Right lobe of liver (tissue), 6 donors: ENCODE measurements around the gene ARID3B. TPM values are rescaled to one million over a fixed set of nuclear protein-coding genes. Genes with fewer than 3 reads are reported as not detected.
A peak's percentile ranks its signal among the peaks of the same experiment; 100 is the strongest.

Source experiments
- ATAC-seq, 4 donors: fragments of 200-7000 bp; cut with Tn5 transposase; one replicate each; pipeline ENCODE4 v1.9.1; 2020; ENCODE audit warnings: mild to moderate bottlenecking in 4 of 4, moderate library complexity in 4 of 4
- DNase-seq, 3 donors: peaks; one replicate each; pipeline ENCODE4 v3.0.0-alpha.2; 2020
- H3K27ac ChIP-seq, 3 donors: fragments of 200-600 bp; one replicate each; pipeline ENCODE4 v1.8.0; 2022
- H3K27me3 ChIP-seq, 2 donors: fragments of 200-600 bp; one replicate each; pipeline ENCODE4 v1.8.0; 2022
- H3K36me3 ChIP-seq, 4 donors: fragments of 200-600 bp; sonication (generic) in 1 of 4; one replicate each; pipeline versions ENCODE4 v1.5.1 to v1.8.0; 2017 to 2022; ENCODE audit warnings: control low read depth in 1 of 4
- H3K4me1 ChIP-seq, 4 donors: fragments of 200-600 bp; sonication (generic) in 1 of 4; one replicate each; pipeline versions ENCODE4 v1.5.1 to v1.8.0; 2017 to 2022; ENCODE audit warnings: control low read depth in 1 of 4
- H3K4me3 ChIP-seq, 3 donors: fragments of 200-600 bp; one replicate each; pipeline ENCODE4 v1.8.0; 2022
- H3K9me3 ChIP-seq, 4 donors: fragments of 200-600 bp; sonication (generic) in 1 of 4; one replicate each; pipeline versions ENCODE4 v1.5.1 to v1.8.0; 2017 to 2022; ENCODE audit warnings: control low read depth in 1 of 4
- POLR2A ChIP-seq: fragments of 450-650 bp; IDR thresholded peaks from one replicate; pipeline ENCODE4 v1.6.1; 2017; ENCODE audit warnings: antibody characterized with exemption, mild to moderate bottlenecking
- WGBS: methylation state at CpG from one replicate; pipeline ENCODE4 v1.1.6; 2018; ENCODE audit warnings: low coverage, low lambda C conversion rate; ENCODE audit not compliant: insufficient coverage; ENCODE audit errors: missing lambda C conversion rate; 5-methylcytosine and 5-hydroxymethylcytosine counted together
- intact Hi-C, 2 donors: fragments of 100-400 bp; cut with DNase I; formaldehyde crosslinking; loops; one replicate each; pipeline versions ENCODE4 v1.11.2 to v1.14.1; 2022
- total RNA-seq, 6 experiments: library from RNA; depleted of rRNA in 2 of 6; stranded (reverse); fragments of >200 nt in 2 of 6; fragmentation: NEBNext Ultra II Directional in 3 of 6; extraction: Animal tissue kit (Norgen Biotek cat#: 25700) in 3 of 6; gene quantifications; one replicate each; pipeline versions ENCODE4 v1.1.0 to v1.2.4, GENCODE V29; 2016 to 2023
- TF ChIP-seq, protein P1 (sequence below), 4 donors: fragments of 200-600 bp in 3 of 4; fragments of 450-650 bp in 1 of 4; IDR thresholded peaks; one replicate each; pipeline versions ENCODE4 v1.5.1 to v1.8.0; 2016 to 2022; ENCODE audit warnings: antibody characterized with exemption in 4 of 4, mild to moderate bottlenecking in 2 of 4
- donor health status: DM: no; HTN: yes; CAD: no.
- donor health status: DM: no; HTN: no; CAD: no.
- donor health status: DM: no; HTN: no; CAD: no.
- donor health status: DM: no; HTN: yes; CAD: no.
- donor health status: DM: no; HTN: yes; CAD: no.

Gene ARID3B
- total RNA-seq, 6 experiments from 2014 or later, result 1.5 to 3.2 (median 2.3) TPM

DNA sequence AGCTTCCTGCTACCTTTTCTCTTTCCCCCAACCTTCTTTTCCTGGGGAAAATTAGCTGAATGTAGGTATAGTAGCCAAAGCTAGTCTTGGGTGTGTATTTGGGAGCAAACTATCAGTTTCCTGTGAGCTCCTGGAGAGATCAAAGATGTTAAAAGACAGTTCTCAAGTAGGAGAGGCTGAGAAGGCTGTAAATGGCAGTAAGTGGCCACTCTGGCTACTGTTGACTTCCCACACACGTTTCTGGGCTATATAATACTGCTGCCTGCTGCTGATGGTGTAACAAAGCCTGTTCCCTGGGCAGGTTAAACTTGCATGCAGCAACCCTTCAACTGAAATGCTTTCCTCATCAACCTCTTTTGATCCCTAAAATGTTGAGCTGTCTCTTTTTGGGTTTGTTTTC, 27.6 kb downstream of the ARID3B start:
- WGBS, result 29% methylated on average over 1 of the region's 1 CpG
- Histone ChIP-seq H3K9me3 (no peaks in the 10 kb centered on the region), H3K4me1 (no peaks in the 10 kb centered on the region), H3K36me3 (peaks cover 0 to 8% (median 0%) of the 10 kb centered on the region in 4 donors), H3K4me3 (no peak overlapping the region), H3K27ac (no peak overlapping the region), H3K27me3 (no peaks in the 10 kb centered on the region)
- intact Hi-C loops, result no loop called here
- ATAC-seq (no peak), DNase-seq (no peak)
- TF ChIP-seq, protein P1, sequence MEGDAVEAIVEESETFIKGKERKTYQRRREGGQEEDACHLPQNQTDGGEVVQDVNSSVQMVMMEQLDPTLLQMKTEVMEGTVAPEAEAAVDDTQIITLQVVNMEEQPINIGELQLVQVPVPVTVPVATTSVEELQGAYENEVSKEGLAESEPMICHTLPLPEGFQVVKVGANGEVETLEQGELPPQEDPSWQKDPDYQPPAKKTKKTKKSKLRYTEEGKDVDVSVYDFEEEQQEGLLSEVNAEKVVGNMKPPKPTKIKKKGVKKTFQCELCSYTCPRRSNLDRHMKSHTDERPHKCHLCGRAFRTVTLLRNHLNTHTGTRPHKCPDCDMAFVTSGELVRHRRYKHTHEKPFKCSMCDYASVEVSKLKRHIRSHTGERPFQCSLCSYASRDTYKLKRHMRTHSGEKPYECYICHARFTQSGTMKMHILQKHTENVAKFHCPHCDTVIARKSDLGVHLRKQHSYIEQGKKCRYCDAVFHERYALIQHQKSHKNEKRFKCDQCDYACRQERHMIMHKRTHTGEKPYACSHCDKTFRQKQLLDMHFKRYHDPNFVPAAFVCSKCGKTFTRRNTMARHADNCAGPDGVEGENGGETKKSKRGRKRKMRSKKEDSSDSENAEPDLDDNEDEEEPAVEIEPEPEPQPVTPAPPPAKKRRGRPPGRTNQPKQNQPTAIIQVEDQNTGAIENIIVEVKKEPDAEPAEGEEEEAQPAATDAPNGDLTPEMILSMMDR (IDR thresholded peaks at IDR 0.05), result no peak
- no peak for TF ChIP-seq POLR2A

DNA sequence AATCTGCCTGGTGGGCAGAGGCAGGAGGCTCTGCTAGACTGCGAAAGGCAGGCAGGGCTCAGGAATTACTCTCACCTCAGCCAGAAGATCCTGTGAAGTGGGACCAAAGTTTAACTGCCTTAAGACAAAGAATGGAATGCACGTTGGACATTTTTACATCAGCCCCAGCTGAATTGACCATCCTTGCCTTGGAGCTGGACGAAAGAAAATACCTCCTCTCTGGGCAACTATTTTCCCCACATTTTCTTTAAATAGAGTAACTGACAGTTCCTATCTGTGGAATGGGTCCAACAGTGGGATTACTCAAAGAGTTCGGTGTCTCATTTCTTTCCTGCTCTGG, 28.7 kb downstream of the ARID3B start:
- peaks cover 0 to 9% (median 0%) of the 10 kb centered on the region in 4 donors for H3K36me3 ChIP-seq
- no peaks in the 10 kb centered on the region for H3K4me1 ChIP-seq
- no peak for ATAC-seq
- H3K4me3 ChIP-seq, result no peak overlapping the region
- no peaks in the 10 kb centered on the region for H3K9me3 ChIP-seq
- H3K27ac ChIP-seq, result no peak overlapping the region
- WGBS, result 88% methylated on average over 3 of the region's 4 CpGs
- no peak for DNase-seq
- intact Hi-C loops, result no loop called here
- no peaks in the 10 kb centered on the region for H3K27me3 ChIP-seq
- TF ChIP-seq, protein P1 (IDR thresholded peaks at IDR 0.05), result no peak
- no peak for TF ChIP-seq POLR2A

DNA sequence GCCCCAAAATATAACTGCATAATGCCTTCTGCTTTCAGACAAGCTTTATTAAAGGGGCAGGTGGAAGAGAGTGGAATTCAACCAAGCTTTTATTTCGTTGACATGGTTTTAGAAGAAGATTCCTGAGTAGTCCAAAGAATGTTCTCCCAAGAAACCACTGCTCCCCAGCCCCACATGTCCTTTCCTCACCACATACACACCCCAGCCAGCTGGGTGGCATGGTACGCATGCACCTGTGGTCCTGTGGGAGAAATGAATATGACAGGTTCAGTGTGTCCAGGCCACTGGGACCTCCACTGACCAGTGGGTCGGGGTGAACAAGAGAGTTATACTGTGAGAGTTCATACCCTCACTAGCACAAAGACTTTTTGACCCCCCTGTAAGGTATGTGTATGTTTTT, 30.2 kb downstream of the ARID3B start:
- Histone ChIP-seq H3K9me3 (no peaks in the 10 kb centered on the region), H3K4me1 (no peaks in the 10 kb centered on the region), H3K27ac (no peak overlapping the region), H3K4me3 (no peak overlapping the region), H3K27me3 (no peaks in the 10 kb centered on the region), H3K36me3 (peaks cover 0 to 9% (median 0%) of the 10 kb centered on the region in 4 donors)
- 100% methylated on average over 2 of the region's 3 CpGs for WGBS
- intact Hi-C loops, result no loop called here
- ATAC-seq (no peak), DNase-seq (no peak)
- TF ChIP-seq, protein P1 (IDR thresholded peaks at IDR 0.05), result no peak
- TF ChIP-seq POLR2A, result no peak

- H3K27me3 ChIP-seq, result no peaks in the 10 kb centered on the region
- no peaks in the 10 kb centered on the region for H3K4me1 ChIP-seq
- no peak for TF ChIP-seq POLR2A
- TF ChIP-seq, protein P1 (IDR thresholded peaks at IDR 0.05), result no peak
- H3K4me3 ChIP-seq, result no peak overlapping the region
- peak in 1 of 4 donors; percentile 27 for ATAC-seq
- no peak for DNase-seq
- intact Hi-C loops, result no loop called here
- H3K27ac ChIP-seq, result no peak overlapping the region
- WGBS, result 94% methylated on average over 4 of the region's 4 CpGs
- no peaks in the 10 kb centered on the region for H3K9me3 ChIP-seq
- H3K36me3 ChIP-seq, result peaks cover 0 to 9% (median 3%) of the 10 kb centered on the region in 4 donors
These were observed 33.0 kb downstream of the ARID3B start for GRCh38 chr15:74573987-74574386.

DNA sequence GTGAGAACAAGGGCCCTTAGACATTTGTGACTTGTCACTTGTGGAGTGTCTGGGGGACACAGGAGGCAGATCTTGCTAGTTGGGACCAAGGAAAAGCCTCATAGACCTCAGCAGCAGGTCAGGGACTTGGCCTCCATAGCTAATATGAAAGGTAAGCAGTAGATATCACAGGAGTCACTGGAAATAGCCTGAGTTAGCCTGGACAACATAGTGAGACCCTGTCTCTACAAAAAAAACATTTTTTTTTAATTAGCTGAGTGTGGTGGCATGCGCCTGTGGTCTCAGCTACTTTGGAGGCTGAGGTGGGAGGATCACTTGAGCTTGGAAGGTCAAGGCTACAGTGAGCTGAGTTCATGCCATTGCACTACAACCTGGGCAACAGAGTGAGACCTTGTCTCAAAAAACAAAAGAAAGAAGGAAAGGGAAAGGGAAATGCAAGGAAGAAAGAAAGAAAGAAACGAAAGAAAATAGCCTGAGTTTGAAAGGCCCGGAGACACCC, 37.5 kb downstream of the ARID3B start:
- Histone ChIP-seq H3K27ac (no peak overlapping the region), H3K4me3 (no peak overlapping the region), H3K27me3 (no peaks in the 10 kb centered on the region), H3K9me3 (no peaks in the 10 kb centered on the region), H3K4me1 (no peaks in the 10 kb centered on the region), H3K36me3 (peaks cover 0 to 6% (median under 1%) of the 10 kb centered on the region in 4 donors)
- WGBS, result 100% methylated on average over 3 of the region's 3 CpGs
- DNase-seq, result no peak
- intact Hi-C loops, result no loop called here
- TF ChIP-seq, protein P1 (IDR thresholded peaks at IDR 0.05), result no peak
- ATAC-seq, result no peak
